Fibroblast of lung (primary cell): Measurements from ENCODE around the gene FSTL3.

ENCODE experiments used
- EZH2 ChIP-seq: IDR thresholded peaks from 2 replicates; pipeline ENCODE4 v1.5.1; 2012; ENCODE audit warnings: low read length, control low read depth, mild to moderate bottlenecking; ENCODE audit errors: missing control alignments
- TF ChIP-seq, protein P1 (sequence below), 2 donors: IDR thresholded peaks in 1 of 2; conservative IDR thresholded peaks in 1 of 2; 1 replicate in 1 of 2; 2 replicates in 1 of 2; pipeline ENCODE4 v1.5.1; 2011 to 2012; ENCODE audit warnings: low read length in 2 of 2, control low read depth in 1 of 2, inconsistent platforms in 1 of 2, low read depth in 1 of 2, mild to moderate bottlenecking in 1 of 2

- TF ChIP-seq, protein P1, sequence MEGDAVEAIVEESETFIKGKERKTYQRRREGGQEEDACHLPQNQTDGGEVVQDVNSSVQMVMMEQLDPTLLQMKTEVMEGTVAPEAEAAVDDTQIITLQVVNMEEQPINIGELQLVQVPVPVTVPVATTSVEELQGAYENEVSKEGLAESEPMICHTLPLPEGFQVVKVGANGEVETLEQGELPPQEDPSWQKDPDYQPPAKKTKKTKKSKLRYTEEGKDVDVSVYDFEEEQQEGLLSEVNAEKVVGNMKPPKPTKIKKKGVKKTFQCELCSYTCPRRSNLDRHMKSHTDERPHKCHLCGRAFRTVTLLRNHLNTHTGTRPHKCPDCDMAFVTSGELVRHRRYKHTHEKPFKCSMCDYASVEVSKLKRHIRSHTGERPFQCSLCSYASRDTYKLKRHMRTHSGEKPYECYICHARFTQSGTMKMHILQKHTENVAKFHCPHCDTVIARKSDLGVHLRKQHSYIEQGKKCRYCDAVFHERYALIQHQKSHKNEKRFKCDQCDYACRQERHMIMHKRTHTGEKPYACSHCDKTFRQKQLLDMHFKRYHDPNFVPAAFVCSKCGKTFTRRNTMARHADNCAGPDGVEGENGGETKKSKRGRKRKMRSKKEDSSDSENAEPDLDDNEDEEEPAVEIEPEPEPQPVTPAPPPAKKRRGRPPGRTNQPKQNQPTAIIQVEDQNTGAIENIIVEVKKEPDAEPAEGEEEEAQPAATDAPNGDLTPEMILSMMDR (conservative IDR thresholded peaks at IDR 0.05 in 1 of 2, IDR thresholded peaks at IDR 0.05 in 1 of 2; ENCODE audit: low read depth in 1 of 2, low read length in 2 of 2): no peak
- TF ChIP-seq EZH2: no peak
Measured at GRCh38 chr19:728011-728410, 51.8 kb downstream of the FSTL3 start.
